Measurements from ENCODE around the gene PATJ.
A peak's percentile ranks its signal among the peaks of the same experiment; 100 is the strongest.
"Not testable (repeated sequence)": the region's sequence is repeated elsewhere in the genome, so short reads cannot be mapped to it uniquely, and the experiment has no call there.

The PATJ gene

GRCh38 chr1:62107923-62108322 is 365.6 kb downstream of the PATJ start:
- no peak for DNase-seq (ENCODE audit: low spot score)

GRCh38 chr1:62109124-62109523 is 366.8 kb downstream of the PATJ start:
- DNase-seq (ENCODE audit: low spot score), result no peak

- no peak for DNase-seq (ENCODE audit: low spot score)
Measured at GRCh38 chr1:62110198-62110817, 368.0 kb downstream of the PATJ start.

DNA sequence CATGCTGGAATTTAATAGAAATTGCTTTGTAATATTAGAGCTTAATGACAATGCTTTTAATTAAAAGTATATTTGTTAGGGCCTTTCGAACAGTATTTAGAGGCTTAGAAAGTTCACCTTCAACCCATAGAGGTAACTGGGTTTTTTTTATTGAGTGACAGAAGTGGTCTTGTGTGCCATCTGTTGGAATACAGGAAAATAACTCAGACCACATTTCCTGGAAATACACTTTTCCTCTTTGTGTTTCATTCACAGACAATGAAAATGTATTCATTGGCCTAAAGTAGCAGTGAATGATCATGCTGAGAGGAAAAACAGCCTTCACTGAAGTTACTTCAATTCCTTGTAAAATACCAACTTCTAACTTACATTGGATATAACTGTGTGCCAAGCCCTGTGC is 368.8 kb downstream of the PATJ start:
- no peak for DNase-seq (ENCODE audit: low spot score)

- no peak for DNase-seq (ENCODE audit: low spot score)
Measured at GRCh38 chr1:62113507-62113906, 371.2 kb downstream of the PATJ start.

DNA sequence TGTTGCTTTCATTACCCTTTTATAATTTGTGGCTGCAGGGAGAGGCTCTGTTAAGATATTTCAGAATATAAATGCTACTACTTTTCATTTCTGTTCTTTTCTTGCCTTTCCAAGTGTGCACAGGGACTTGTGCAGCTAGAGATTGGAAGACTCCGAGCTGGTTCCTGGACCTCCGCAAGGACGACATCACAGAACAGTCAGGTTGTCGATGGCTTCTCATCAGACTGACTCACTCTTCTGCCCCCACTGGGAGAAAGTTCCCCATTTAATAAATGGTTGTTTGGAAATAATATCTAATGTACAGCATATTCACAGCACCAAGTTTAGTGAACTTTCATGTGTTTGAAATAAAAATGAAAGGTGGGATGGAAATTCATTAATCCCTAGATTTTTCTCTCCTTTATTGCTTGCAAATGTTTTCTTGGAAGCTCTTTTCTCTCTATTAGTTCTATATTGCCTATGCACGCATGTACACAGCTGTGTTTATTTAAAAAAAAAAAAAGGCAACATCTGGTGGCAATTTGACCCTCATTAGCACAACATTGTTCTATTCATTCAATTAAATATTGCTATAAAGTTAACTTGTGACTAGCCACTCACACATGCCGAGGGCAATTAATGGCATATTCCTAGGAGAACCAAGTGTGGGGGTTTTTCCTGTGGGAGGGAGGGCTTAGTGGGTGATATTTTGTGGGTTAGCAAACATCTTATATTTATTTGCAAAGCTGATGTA is 374.9 kb downstream of the PATJ start:
- no peak for DNase-seq (ENCODE audit: low spot score)

- no peak for DNase-seq (ENCODE audit: low spot score)
Measured at GRCh38 chr1:62126579-62127290, 384.5 kb downstream of the PATJ start.

DNA sequence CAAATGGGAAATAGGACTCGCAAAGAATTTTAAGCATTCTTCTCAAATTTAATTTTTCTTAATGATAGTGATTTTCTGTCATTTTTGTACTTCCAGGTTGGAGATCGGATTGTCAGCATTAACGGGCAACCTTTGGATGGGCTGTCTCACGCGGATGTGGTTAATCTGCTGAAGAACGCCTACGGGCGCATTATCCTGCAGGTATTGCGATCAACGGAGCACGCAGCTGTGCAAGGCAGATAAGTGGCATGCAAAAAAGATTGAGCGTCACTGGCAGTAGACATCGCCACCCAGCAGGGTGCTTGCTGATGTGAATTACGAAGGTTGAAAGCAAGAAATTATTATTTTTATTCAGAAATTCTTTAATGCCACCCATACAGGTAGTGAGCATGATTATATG is 386.5 kb downstream of the PATJ start:
- DNase-seq (ENCODE audit: low spot score), result no peak

DNA sequence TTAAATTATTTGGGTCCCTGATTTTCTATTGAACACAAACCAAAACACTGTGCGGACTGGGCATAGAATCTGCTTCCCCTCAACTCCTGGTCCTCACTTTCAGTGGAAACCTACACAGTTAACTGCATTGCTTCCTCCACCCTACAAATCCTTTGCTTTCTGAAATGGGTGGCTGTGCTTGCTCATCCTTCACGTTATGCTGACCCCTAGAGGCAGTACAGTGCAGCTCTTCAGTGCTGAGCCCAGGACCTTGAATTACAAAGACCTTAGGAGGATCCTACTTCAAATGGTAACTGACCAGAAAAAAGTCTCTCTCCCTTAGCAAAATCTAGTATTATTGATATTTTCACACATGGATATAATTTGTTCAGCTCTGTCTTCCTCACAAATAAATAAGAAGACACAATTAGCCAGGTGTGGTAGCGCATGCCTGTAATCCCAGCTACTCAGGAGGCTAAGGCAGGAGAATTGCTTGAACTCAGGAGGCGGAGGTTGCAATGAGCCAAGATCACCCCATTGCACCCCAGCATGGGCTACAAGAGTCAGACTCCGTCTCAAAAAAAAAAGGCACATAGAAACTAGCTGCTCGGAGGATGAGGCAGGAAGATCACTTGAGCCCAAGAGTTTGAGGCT is 388.9 kb downstream of the PATJ start:
- DNase-seq (ENCODE audit: low spot score), result peak; percentile 77

DNA sequence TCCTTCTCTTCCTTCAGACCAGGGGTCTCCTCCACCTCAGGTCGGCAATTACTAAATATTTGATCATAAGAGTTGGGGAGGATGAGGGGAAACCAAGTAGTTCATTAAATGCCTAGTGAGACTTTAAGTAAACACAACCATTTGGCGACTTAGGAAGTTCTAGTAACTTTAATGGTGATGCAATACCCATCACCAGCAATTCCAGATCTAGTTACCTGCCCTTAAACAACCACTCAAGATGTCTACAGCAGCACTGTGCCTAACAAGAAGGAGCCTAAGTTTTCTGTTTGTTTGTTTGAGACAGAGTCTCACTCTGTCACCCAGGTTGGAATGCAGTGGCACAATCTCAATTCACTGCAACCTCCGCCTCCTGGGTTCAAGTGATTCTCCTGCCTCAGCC is 395.7 kb downstream of the PATJ start:
- no peak for DNase-seq (ENCODE audit: low spot score)

- no peak for DNase-seq (ENCODE audit: low spot score)
Measured at GRCh38 chr1:62139410-62139809, 397.1 kb downstream of the PATJ start.

GRCh38 chr1:62140666-62141065 is 398.4 kb downstream of the PATJ start:
- DNase-seq (ENCODE audit: low spot score), result no peak

- no peak for DNase-seq (ENCODE audit: low spot score)
Measured at GRCh38 chr1:62142496-62142895, 400.2 kb downstream of the PATJ start.

DNA sequence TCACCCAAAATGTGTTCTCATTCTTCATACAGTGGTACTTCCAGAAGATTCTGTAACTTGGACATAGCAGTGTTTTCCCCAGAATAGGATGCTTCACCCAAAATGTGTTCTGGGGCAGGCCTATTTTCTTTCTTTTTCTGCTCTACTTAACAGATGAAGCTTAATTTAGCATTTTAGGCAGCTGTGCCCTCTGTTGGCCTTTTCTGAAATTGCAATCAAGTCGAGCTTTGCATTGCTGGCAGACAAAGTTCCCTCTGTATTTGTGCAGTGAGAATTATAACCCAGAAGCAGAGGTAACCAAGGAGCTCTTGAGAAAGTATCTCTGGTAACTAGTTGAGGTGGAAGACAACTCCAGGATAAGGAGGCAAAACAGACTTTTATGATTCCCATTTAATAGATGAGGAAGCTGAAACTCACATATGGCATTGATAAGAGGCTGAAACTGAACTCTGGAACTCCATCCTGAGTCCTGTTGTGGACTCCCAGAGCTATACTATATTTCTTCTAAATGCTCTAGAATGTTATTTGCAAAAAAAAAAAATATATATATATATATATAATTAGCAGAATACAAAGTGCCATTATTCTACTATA is 402.1 kb downstream of the PATJ start:
- peak; percentile 50 for DNase-seq (ENCODE audit: low spot score)

DNA sequence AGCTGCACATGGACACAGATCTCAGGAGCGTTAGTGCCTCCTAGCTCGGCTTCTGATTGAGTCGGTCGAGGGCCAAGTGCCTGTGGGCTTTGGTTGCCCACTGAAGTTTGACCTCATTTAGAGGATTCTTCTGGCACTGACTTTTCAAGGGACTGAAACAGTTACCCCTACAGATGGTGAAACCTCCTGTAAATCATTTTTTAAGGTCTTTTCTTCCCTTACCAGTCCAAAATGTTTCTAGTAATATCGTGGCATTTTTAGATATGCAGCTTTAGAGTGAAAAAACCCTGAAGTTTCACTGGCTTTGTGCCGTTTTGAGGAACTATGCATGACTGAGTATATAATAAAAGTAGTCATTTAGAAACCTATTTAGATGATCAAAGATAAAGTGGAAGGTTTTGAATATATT is 417.7 kb downstream of the PATJ start:
- DNase-seq (ENCODE audit: low spot score), result no peak

DNA sequence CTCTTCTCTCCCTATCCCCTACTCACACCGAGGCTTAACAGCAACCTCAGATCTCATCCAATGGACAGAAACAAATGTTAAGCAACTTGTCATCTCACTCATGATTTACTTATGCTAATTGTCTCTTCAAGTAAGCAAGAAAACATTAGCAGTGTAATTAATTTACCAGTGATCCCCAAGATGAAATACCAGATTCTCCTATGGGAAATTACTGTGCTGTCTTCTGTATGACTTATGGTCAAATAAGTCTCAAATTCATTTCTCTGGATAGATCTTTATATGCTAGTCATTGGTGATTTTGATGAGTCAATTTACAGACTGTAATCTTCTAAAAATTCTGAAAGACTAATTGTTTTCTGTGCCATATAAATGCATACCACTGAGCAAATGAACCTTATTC is 419.4 kb downstream of the PATJ start:
- no peak for DNase-seq (ENCODE audit: low spot score)

GRCh38 chr1:62170380-62170779 is 428.1 kb downstream of the PATJ start:
- not testable (repeated sequence) for DNase-seq (ENCODE audit: low spot score)

DNA sequence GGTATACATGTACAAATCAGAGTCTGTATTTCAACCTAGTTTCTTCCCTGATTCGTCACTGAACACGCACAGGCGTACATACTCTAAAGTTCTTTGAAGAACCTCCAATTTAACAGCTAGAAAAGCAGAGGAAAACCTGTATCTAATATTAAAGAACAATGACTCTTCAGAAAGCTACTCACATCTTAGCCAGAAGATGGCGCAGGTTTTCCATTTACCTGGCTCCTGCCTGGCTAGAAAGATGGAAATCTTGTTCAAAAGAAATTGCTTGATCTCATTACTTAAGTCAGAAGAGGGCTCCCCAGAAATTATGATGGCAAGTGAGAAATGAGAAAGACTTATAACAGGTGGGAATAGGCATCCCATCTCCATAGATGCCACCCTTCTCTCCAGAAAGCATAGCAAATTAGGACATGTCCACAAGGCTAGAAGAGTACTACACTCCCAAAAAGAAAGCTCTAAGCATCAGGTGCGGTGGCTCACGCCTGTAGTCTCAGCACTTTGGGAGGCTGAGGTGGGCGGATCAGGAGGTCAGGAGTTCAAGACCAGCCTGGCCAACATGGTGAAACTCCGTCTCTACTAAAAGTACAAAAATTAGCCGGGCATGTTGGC is 433.4 kb downstream of the PATJ start:
- peak; percentile 59 for DNase-seq (ENCODE audit: low spot score)

DNA sequence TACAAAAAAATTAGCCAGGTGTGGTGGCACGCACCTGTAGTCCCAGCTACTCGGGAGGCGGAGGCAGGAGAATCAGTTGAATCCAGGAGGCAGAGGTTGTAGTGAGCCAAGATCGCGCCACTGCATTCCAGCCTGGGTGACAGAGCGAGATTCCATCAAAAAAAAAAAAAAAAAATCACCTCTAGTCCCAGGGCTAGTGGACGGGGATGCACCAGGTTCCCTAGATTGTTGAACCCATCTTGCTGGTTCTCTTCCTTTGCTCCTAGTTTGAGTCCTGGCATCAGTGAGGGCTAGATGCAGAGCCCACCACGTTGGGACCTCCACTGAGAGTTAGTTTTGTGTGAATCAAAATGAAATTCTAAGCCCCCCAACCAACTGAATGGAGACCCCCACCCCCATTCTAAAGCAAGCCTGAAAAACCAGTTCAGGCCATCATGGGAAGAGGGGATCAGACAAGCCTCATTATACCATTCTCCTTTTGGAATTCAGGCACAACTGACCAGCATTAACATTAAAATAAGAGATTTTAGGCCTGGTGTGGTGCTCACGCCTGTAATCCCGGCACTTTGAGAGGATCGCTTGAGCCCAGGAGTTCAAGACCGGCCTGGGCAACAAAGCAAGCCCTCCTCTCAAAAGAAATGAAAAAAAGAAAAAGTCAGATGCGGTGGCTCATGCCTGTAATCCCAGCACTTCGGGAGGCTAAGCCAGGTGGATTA is 434.5 kb downstream of the PATJ start:
- DNase-seq (ENCODE audit: low spot score), result no peak

DNA sequence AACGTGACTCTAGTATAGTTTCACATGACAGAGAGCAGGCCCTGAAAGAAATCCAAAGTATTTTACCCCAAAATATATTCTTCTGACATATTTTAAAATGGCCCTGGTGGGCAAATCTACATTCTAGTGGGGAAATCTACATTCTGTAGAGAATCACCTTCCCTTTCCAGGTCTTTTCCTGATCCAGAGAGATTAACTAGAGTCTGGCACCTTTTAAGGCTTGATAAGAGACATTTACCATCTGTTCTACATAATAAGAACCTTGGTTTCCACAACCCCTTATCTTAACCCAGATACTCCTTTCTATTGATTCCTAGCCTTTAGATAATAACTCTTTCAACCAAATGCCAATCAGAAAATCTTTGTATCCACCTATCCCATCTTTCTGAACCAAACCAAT is 435.3 kb downstream of the PATJ start:
- no peak for DNase-seq (ENCODE audit: low spot score)

DNA sequence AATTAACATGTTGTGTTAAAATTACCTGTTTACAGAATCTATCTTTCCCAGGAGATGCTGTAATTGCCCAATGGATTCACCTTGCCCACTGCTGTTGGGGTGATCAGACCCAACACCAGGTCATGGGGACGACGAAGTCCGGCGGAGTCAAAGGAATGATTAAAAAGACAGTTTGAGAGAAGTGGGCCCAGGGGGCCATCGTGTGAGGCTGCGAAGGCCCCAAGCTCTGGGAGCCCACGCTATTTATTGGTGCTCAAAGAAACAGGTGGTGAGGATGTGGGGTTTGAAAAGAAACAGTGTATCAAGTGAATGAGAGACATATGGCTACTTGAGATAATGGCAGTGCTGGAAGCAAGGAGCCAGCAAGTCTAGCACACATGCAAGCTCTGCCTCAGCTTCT is 436.1 kb downstream of the PATJ start:
- DNase-seq (ENCODE audit: low spot score), result no peak

All from RKO (cell line).